HG03354 (cell line): ENCODE measurements around the gene FOXP3.
A peak's percentile ranks its signal among the peaks of the same experiment; 100 is the strongest.
"Not testable (repeated sequence)": the region's sequence is repeated elsewhere in the genome, so short reads cannot be mapped to it uniquely, and the experiment has no call there.

Experiments
- ATAC-seq: cut with Tn5 transposase; IDR thresholded peaks from one replicate; pipeline ENCODE4 v1.9.1; 2021; ENCODE audit warnings: mild to moderate bottlenecking; ENCODE audit not compliant: unreplicated experiment, poor library complexity, severe bottlenecking

The FOXP3 gene

GRCh38 chrX:49264460-49264859, at the start of gene FOXP3:
Gene FOXP3 (minus strand): TSS chrX:49264710. CDS start chrX:49258505, 6,205 bp downstream.
- ATAC-seq = no peak

- ATAC-seq = no peak
Measured at GRCh38 chrX:49312176-49312575, 47.7 kb upstream of the FOXP3 start.

GRCh38 chrX:49310371-49310770, 45.9 kb upstream of the FOXP3 start:
- ATAC-seq = no peak

- ATAC-seq = no peak
Measured at GRCh38 chrX:49309401-49309981, 45.0 kb upstream of the FOXP3 start.

GRCh38 chrX:49308604-49309269, 44.2 kb upstream of the FOXP3 start:
- ATAC-seq = no peak

GRCh38 chrX:49307775-49308174, 43.3 kb upstream of the FOXP3 start:
- not testable (repeated sequence) for ATAC-seq

GRCh38 chrX:49303346-49303745, 38.8 kb upstream of the FOXP3 start, which contains the start of gene GAGE10:
Gene GAGE10 (plus strand): TSS chrX:49303646. CDS start chrX:49304860, 1,214 bp downstream.
- no peak for ATAC-seq

GRCh38 chrX:49300703-49301102, 36.2 kb upstream of the FOXP3 start:
- no peak for ATAC-seq

GRCh38 chrX:49299293-49299692, 34.8 kb upstream of the FOXP3 start:
- not testable (repeated sequence) for ATAC-seq

- ATAC-seq = no peak
Measured at GRCh38 chrX:49292400-49293362, 28.2 kb upstream of the FOXP3 start.

- ATAC-seq = peak; percentile 57
Measured at GRCh38 chrX:49291615-49292337, 27.3 kb upstream of the FOXP3 start.

- ATAC-seq = no peak
Measured at GRCh38 chrX:49290215-49290614, 25.7 kb upstream of the FOXP3 start.

GRCh38 chrX:49287665-49288064, 23.2 kb upstream of the FOXP3 start:
- no peak for ATAC-seq

- ATAC-seq = no peak
Measured at GRCh38 chrX:49286581-49286980, 22.1 kb upstream of the FOXP3 start.

- no peak for ATAC-seq
Measured at GRCh38 chrX:49286136-49286535, 21.6 kb upstream of the FOXP3 start.

- no peak for ATAC-seq
Measured at GRCh38 chrX:49284212-49284611, 19.7 kb upstream of the FOXP3 start.

- no peak for ATAC-seq
Measured at GRCh38 chrX:49282647-49283011, 18.1 kb upstream of the FOXP3 start.

- ATAC-seq = no peak
Measured at GRCh38 chrX:49278081-49278480, 13.6 kb upstream of the FOXP3 start.

- ATAC-seq = no peak
Measured at GRCh38 chrX:49277535-49277830, 13.0 kb upstream of the FOXP3 start.
